ENCODE results near the gene OR51D1. TPM values are rescaled to one million over a fixed set of nuclear protein-coding genes. Genes with fewer than 3 reads are reported as not detected.
A peak's percentile ranks its signal among the peaks of the same experiment; 100 is the strongest.

OR51D1 gene
- total RNA-seq, 3 donors from 2014 or later (not counting 1 experiment from before 2014, with no cell fraction given): not detected

GRCh38 chr11:4615856-4616444 lies 21.3 kb upstream of the OR51D1 start:
- intact Hi-C loops (cut with micrococcal nuclease): no loop called here
- H3K27me3 Mint-ChIP-seq (ENCODE audit: low read depth in 2 of 2): peaks cover 17 to 18% of the 10 kb centered on the region in 2 donors
- no peaks in the 10 kb centered on the region for H3K9me3 Mint-ChIP-seq
- TF ChIP-seq CTCF (IDR thresholded peaks at IDR 0.05): no peak
- no peaks in the 10 kb centered on the region for H3K36me3 ChIP-seq (ENCODE audit: control insufficient read depth, insufficient read depth, low read length)
- H3K27ac Mint-ChIP-seq: no peak overlapping the region
- no peak for DNase-seq
- no peaks in the 10 kb centered on the region for H3K4me1 Mint-ChIP-seq
- no peak overlapping the region for H3K4me3 ChIP-seq (ENCODE audit: low read length)
- H3K9me3 ChIP-seq (ENCODE audit: control insufficient read depth, insufficient read depth, low read length): no peaks in the 10 kb centered on the region
- H3K4me1 ChIP-seq (ENCODE audit: control insufficient read depth, insufficient read depth, low read length): no peaks in the 10 kb centered on the region
- no peak for ATAC-seq
- peaks cover 4% of the 10 kb centered on the region for H3K27me3 ChIP-seq (ENCODE audit: control insufficient read depth, insufficient read depth, low read length)
- H3K4me3 Mint-ChIP-seq: no peak overlapping the region
- no peak overlapping the region for H3K27ac ChIP-seq (ENCODE audit: low read length)
- no peaks in the 10 kb centered on the region for H3K36me3 Mint-ChIP-seq

- H3K4me1 Mint-ChIP-seq: no peaks in the 10 kb centered on the region
- Histone ChIP-seq H3K9me3 (ENCODE audit: control insufficient read depth, insufficient read depth, low read length) (no peaks in the 10 kb centered on the region), H3K36me3 (ENCODE audit: control insufficient read depth, insufficient read depth, low read length) (no peaks in the 10 kb centered on the region), H3K4me3 (ENCODE audit: low read length) (no peak overlapping the region), H3K4me1 (ENCODE audit: control insufficient read depth, insufficient read depth, low read length) (no peaks in the 10 kb centered on the region), H3K27me3 (ENCODE audit: control insufficient read depth, insufficient read depth, low read length) (peaks cover 4% of the 10 kb centered on the region), H3K27ac (ENCODE audit: low read length) (no peak overlapping the region)
- 72% methylated on average over 8 of the region's 9 CpGs for WGBS (ENCODE audit: insufficient coverage)
- TF ChIP-seq CTCF (IDR thresholded peaks at IDR 0.05): no peak
- no peak overlapping the region for H3K27ac Mint-ChIP-seq
- intact Hi-C loops (cut with micrococcal nuclease): no loop called here
- H3K36me3 Mint-ChIP-seq: no peaks in the 10 kb centered on the region
- peaks cover 10 to 21% of the 10 kb centered on the region in 2 donors for H3K27me3 Mint-ChIP-seq (ENCODE audit: low read depth in 2 of 2)
- no peak for DNase-seq
- peaks cover 0 to 2% of the 10 kb centered on the region in 2 donors for H3K9me3 Mint-ChIP-seq
- ATAC-seq: no peak
- no peak overlapping the region for H3K4me3 Mint-ChIP-seq
Measured at GRCh38 chr11:4619514-4619913, 17.8 kb upstream of the OR51D1 start.

- Histone ChIP-seq H3K27me3 (ENCODE audit: control insufficient read depth, insufficient read depth, low read length) (peaks cover 5% of the 10 kb centered on the region), H3K4me3 (ENCODE audit: low read length) (no peak overlapping the region), H3K27ac (ENCODE audit: low read length) (no peak overlapping the region), H3K4me1 (ENCODE audit: control insufficient read depth, insufficient read depth, low read length) (no peaks in the 10 kb centered on the region), H3K36me3 (ENCODE audit: control insufficient read depth, insufficient read depth, low read length) (no peaks in the 10 kb centered on the region), H3K9me3 (ENCODE audit: control insufficient read depth, insufficient read depth, low read length) (peaks cover 13% of the 10 kb centered on the region)
- H3K4me3 Mint-ChIP-seq: no peak overlapping the region
- H3K36me3 Mint-ChIP-seq: peaks cover 13% of the 10 kb centered on the region
- H3K9me3 Mint-ChIP-seq: peaks cover 5 to 8% of the 10 kb centered on the region in 2 donors
- TF ChIP-seq CTCF (IDR thresholded peaks at IDR 0.05): peak; percentile 33
- H3K27me3 Mint-ChIP-seq (ENCODE audit: low read depth in 2 of 2): peaks cover 43 to 48% of the 10 kb centered on the region in 2 donors
- 59% methylated on average over 15 of the region's 15 CpGs for WGBS (ENCODE audit: insufficient coverage)
- DNase-seq (peak in 1 of 2 donors; percentile 62), ATAC-seq (no peak)
- H3K4me1 Mint-ChIP-seq: no peaks in the 10 kb centered on the region
- intact Hi-C loops (cut with micrococcal nuclease): no loop called here
- H3K27ac Mint-ChIP-seq: no peak overlapping the region
Measured at GRCh38 chr11:4626207-4627099, 10.8 kb upstream of the OR51D1 start.
